ES-I3 (cell line): ENCODE measurements around the gene DRAXIN.

ENCODE experiments used
- H3K36me3 ChIP-seq: 2 replicates; pipeline ENCODE4 v1.6.1; 2013; ENCODE audit warnings: mild to moderate bottlenecking, low read length, control low read depth, moderate library complexity; ENCODE audit not compliant: insufficient read depth
- H3K4me1 ChIP-seq: 2 replicates; pipeline ENCODE4 v1.6.1; 2013; ENCODE audit warnings: mild to moderate bottlenecking, control low read depth, low read length; ENCODE audit not compliant: insufficient read depth
- H3K9ac ChIP-seq: 2 replicates; pipeline ENCODE4 v1.6.1; 2013; ENCODE audit warnings: low read depth, mild to moderate bottlenecking, low read length, moderate library complexity
- H3K9me3 ChIP-seq: 2 replicates; pipeline ENCODE4 v1.6.1; 2013; ENCODE audit warnings: mild to moderate bottlenecking, low read length, moderate library complexity; ENCODE audit not compliant: control insufficient read depth, insufficient read depth

DRAXIN gene

DNA sequence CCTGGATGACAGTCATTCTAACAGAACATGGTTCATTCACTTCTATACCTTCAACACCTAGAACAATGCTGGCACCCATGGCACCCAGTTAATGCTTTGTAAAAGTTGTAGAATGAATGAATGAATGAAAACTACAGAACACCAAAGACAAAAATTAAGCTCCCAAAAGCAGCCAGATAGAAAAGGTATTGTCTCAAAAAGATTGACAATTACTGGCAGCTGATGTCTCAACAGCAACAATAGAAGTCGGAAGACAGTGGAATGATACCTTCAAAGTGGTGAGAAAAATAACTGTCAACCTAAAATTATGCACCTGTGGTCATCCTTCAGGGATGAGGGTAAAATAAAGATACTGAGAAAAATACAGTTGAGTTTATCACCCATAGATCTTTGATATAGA, 65.5 kb downstream of the DRAXIN start:
- no peaks in the 10 kb centered on the region for H3K36me3 ChIP-seq
- peaks cover 15% of the 10 kb centered on the region for H3K4me1 ChIP-seq
- no peaks in the 10 kb centered on the region for H3K9me3 ChIP-seq
- H3K9ac ChIP-seq, result no peak overlapping the region

DNA sequence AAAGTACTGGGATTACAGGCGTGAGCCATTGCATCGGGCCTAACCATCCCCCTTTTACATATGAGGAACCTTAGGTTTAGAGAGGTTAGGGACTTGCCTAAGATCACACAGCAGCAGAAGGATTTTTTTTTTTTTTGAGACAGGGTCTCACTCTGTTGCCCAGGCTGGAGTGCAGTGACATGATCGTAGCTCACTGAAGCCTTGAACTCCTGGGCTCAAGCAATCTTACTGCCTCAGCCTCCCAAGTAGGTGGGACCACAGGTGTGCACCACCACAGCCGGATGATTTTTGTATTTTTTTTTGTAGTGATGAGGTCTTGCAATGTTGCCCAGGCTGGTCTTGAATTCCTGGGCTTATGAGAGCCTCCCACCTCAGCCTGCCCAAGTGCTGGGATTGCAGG, 68.3 kb downstream of the DRAXIN start:
- H3K4me1 ChIP-seq, result peaks cover 6% of the 10 kb centered on the region; the same call in 1 of the 2 replicates
- no peaks in the 10 kb centered on the region for H3K36me3 ChIP-seq
- H3K9ac ChIP-seq, result no peak overlapping the region
- H3K9me3 ChIP-seq, result no peaks in the 10 kb centered on the region

- Histone ChIP-seq H3K4me1 (peaks cover 6% of the 10 kb centered on the region; the same call in 1 of the 2 replicates), H3K9ac (no peak overlapping the region), H3K9me3 (no peaks in the 10 kb centered on the region), H3K36me3 (no peaks in the 10 kb centered on the region)
Measured at GRCh38 chr1:11761285-11761684, 69.8 kb downstream of the DRAXIN start.

DNA sequence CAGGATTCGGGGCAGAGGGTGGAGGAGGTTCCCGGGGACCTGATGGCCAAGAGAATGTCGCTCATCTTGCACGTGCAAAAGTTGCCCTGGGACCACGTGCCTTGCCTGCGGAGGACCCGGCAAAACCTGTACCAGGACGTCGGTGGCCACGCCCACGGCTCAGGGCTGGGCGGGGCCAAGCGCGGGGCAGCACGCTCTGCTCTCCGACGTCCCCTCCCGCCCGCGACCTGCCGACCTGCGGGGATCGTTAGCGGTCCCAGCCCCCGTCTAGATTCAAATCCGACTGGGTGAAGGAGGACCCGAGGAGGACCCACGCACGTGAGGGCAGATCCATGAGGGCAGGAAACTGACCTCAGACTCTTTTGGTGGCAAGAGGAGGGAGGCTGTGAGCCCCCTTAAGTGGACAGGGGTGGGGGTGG, 70.5 kb downstream of the DRAXIN start, which contains the start of gene C1orf167:
C1orf167 (plus strand) TSS at position 206 of the 419 bp plus-strand sequence. CDS start 2,208 bp downstream, outside the sequence.
- Histone ChIP-seq H3K9me3 (no peaks in the 10 kb centered on the region), H3K9ac (peak within 1 kb of the TSS; percentile 41; the same call in 1 of the 2 replicates), H3K36me3 (no peaks in the 10 kb centered on the region), H3K4me1 (peaks cover 6% of the 10 kb centered on the region; the same call in 1 of the 2 replicates)

DNA sequence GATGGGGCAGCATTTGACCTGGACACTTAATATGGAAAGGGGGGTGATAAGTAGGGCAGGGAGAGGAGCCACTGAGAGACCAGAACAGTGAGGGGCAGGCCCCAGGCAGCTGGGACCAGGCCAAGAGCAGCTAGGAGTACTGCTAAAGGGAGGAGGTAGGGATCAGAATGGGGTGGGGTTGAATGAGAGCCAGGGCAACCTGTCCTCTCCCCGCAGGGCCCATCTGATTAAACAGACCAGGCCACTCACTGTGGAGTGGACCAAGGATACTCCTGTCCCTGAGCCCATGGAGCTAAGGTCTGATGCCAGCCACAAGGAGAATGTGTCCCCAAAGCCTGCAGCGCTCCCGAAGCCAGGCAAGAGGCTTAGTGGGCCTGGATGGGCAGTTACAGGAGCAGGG, 72.6 kb downstream of the DRAXIN start:
- Histone ChIP-seq H3K9ac (no peak overlapping the region), H3K9me3 (no peaks in the 10 kb centered on the region)

GRCh38 chr1:11764519-11764918, 73.0 kb downstream of the DRAXIN start:
- Histone ChIP-seq H3K4me1 (peaks cover 6% of the 10 kb centered on the region; the same call in 1 of the 2 replicates), H3K9me3 (no peaks in the 10 kb centered on the region), H3K9ac (no peak overlapping the region), H3K36me3 (no peaks in the 10 kb centered on the region)

More for the DNA sequence above, 72.6 kb downstream of the DRAXIN start:
- peaks cover 6% of the 10 kb centered on the region; the same call in 1 of the 2 replicates for H3K4me1 ChIP-seq
- no peaks in the 10 kb centered on the region for H3K36me3 ChIP-seq

DNA sequence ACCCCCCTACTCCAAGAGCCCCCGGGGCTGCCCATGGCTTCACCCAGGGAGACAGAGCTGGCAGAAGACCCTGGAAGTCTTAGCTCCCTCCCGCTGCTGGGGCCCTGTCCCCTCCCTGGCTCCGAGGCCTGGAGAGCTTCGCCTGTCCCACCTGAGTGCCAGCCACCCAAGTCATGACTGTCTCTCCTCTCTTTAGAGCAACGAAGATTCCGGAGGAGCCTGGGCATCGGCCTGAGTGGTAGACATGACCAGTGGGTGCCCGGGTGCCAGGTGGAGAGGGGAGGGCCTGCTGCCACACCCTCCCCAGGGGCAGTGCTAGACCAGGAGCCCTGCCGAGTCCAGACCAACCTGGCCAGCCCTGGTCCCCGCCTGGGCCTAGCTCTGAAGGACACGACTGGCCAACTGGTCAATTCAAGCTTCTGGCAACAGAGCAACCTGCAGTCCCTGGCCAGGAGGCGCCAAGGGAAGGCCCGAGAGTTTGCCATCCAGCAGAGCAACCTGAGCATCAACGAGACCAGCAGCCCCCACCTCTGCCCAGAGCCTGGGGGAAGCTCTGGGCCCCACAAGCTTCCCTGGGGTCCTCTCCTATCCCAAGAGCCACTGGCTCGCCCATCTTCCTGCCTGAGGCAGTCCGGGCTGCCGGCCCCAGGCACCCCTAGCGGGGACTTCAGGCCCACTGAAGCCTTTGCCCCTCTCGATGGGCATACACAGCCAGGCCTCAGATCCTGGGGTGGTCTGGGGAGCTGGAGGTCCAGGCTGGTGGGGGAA, 74.3 kb downstream of the DRAXIN start:
- Histone ChIP-seq H3K9ac (no peak overlapping the region), H3K4me1 (peaks cover 6% of the 10 kb centered on the region; the same call in 1 of the 2 replicates), H3K36me3 (no peaks in the 10 kb centered on the region), H3K9me3 (no peaks in the 10 kb centered on the region)

DNA sequence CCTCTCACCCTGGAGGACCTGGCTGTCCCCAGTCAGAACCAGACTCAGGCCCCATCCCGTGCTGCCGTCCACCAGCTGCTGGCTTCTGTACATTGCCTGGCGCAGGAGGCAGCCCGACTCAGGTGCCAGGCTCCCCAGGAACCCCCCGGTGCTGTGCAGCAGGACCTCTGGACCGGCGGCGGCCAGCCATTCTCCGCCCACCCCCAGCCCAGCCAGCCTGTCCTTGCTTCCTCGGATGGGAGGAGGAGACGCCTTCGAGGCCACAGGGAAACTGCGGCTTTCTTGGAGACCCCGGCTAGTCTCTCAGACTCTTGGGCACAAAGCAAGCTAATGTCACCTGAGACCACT, 74.9 kb downstream of the DRAXIN start:
- no peak overlapping the region for H3K9ac ChIP-seq
- H3K36me3 ChIP-seq, result no peaks in the 10 kb centered on the region
- H3K9me3 ChIP-seq, result no peaks in the 10 kb centered on the region
- H3K4me1 ChIP-seq, result peaks cover 6% of the 10 kb centered on the region; the same call in 1 of the 2 replicates

DNA sequence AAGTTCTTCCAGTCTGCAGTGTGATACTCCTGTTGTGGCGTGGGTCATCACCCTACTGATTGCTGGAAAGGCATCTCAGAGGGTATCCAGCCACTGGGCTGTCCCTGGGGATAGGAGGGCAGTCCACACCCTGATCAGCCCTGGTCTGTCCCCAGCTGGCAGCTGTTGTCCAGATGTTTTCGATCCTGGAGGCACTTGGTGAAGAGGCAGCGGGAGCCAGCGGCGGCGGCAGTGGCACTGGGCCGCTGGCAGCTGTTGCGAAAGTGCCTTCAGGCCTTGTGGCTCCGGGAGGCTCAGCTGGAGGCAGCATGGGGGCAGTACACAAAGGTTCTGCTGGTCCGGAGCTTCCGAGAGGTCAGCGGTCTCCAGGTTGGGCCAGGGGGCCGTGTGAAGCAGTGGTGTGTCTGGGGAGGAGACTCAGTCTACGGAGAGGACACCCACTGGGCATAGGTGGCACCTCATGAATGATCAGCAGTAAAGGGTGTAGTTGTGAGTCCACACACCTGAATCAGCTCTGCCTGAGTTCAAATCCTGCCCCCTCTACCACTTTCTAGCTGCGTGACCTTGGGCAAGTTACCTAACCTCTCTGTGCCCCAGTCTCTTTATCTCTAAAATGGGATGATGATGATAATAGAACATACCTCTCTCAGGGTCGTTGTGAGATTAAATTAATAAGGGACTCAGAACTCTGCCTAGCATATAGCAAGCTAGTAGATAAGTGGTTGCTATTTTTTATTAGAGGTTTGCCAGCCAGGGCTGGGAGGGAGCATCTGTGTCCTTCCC, 76.6 kb downstream of the DRAXIN start:
- H3K36me3 ChIP-seq, result no peaks in the 10 kb centered on the region
- H3K9ac ChIP-seq, result no peak overlapping the region
- peaks cover 6% of the 10 kb centered on the region; the same call in 1 of the 2 replicates for H3K4me1 ChIP-seq
- no peaks in the 10 kb centered on the region for H3K9me3 ChIP-seq

GRCh38 chr1:11768821-11769220, 77.3 kb downstream of the DRAXIN start:
- Histone ChIP-seq H3K4me1 (peaks cover 6% of the 10 kb centered on the region; the same call in 1 of the 2 replicates), H3K9ac (no peak overlapping the region), H3K36me3 (no peaks in the 10 kb centered on the region), H3K9me3 (no peaks in the 10 kb centered on the region)

- Histone ChIP-seq H3K4me1 (peaks cover 6% of the 10 kb centered on the region; the same call in 1 of the 2 replicates), H3K9ac (no peak overlapping the region), H3K9me3 (no peaks in the 10 kb centered on the region), H3K36me3 (no peaks in the 10 kb centered on the region)
Measured at GRCh38 chr1:11769274-11769673, 77.8 kb downstream of the DRAXIN start.

- Histone ChIP-seq H3K36me3 (no peaks in the 10 kb centered on the region), H3K4me1 (peaks cover 6% of the 10 kb centered on the region; the same call in 1 of the 2 replicates), H3K9me3 (no peaks in the 10 kb centered on the region), H3K9ac (no peak overlapping the region)
Measured at GRCh38 chr1:11770011-11770410, 78.5 kb downstream of the DRAXIN start.

- Histone ChIP-seq H3K9me3 (no peaks in the 10 kb centered on the region), H3K4me1 (peaks cover 6% of the 10 kb centered on the region; the same call in 1 of the 2 replicates), H3K9ac (no peak overlapping the region), H3K36me3 (no peaks in the 10 kb centered on the region)
Measured at GRCh38 chr1:11771481-11772043, 80.1 kb downstream of the DRAXIN start.

- Histone ChIP-seq H3K36me3 (no peaks in the 10 kb centered on the region), H3K9me3 (no peaks in the 10 kb centered on the region), H3K9ac (no peak overlapping the region), H3K4me1 (peaks cover 6% of the 10 kb centered on the region; the same call in 1 of the 2 replicates)
Measured at GRCh38 chr1:11772458-11772857, 80.9 kb downstream of the DRAXIN start.
